Nephron progenitor cell (in vitro differentiated cells): ENCODE measurements around the gene HPSE2.

Source experiments
- DNase-seq: peaks from one replicate; pipeline ENCODE4 v3.0.0; 2021
- H3K27ac Mint-ChIP-seq: 2 replicates; pipeline ENCODE4 v1.8.0; 2021; ENCODE audit warnings: mild to moderate bottlenecking, moderate library complexity, mixed read lengths
- H3K27me3 Mint-ChIP-seq: 2 replicates; pipeline ENCODE4 v1.8.0; 2021; ENCODE audit warnings: mild to moderate bottlenecking, low read depth, mixed read lengths; ENCODE audit not compliant: poor library complexity
- H3K36me3 Mint-ChIP-seq: 2 replicates; pipeline ENCODE4 v1.8.0; 2021; ENCODE audit warnings: low read depth, mixed read lengths
- H3K4me1 Mint-ChIP-seq: 2 replicates; pipeline ENCODE4 v1.8.0; 2021; ENCODE audit warnings: mixed read lengths
- H3K4me3 Mint-ChIP-seq: 2 replicates; pipeline ENCODE4 v1.8.0; 2021; ENCODE audit warnings: mild to moderate bottlenecking, moderate library complexity, mixed read lengths
- H3K9me3 Mint-ChIP-seq: 2 replicates; pipeline ENCODE4 v1.8.0; 2021; ENCODE audit warnings: mild to moderate bottlenecking, moderate library complexity, mixed read lengths
- CTCF ChIP-seq: fragments of 200-600 bp; sonication (generic); IDR thresholded peaks from 2 replicates; pipeline ENCODE4 v1.5.0; 2021; ENCODE audit warnings: antibody characterized with exemption

The HPSE2 gene

GRCh38 chr10:98814470-98814869, 421.2 kb downstream of the HPSE2 start:
- Mint-ChIP-seq H3K4me3 (no peak overlapping the region), H3K27ac (no peak overlapping the region), H3K9me3 (no peaks in the 10 kb centered on the region), H3K27me3 (no peaks in the 10 kb centered on the region), H3K36me3 (no peaks in the 10 kb centered on the region), H3K4me1 (no peaks in the 10 kb centered on the region)
- no peak for DNase-seq
- no peak for TF ChIP-seq CTCF

GRCh38 chr10:98808282-98808892, 427.3 kb downstream of the HPSE2 start:
- no peak for DNase-seq
- H3K27ac Mint-ChIP-seq: no peak overlapping the region
- H3K27me3 Mint-ChIP-seq: no peaks in the 10 kb centered on the region
- no peaks in the 10 kb centered on the region for H3K36me3 Mint-ChIP-seq
- H3K4me1 Mint-ChIP-seq: no peaks in the 10 kb centered on the region
- no peak overlapping the region for H3K4me3 Mint-ChIP-seq
- no peaks in the 10 kb centered on the region for H3K9me3 Mint-ChIP-seq
- TF ChIP-seq CTCF: no peak

- DNase-seq: no peak
- no peaks in the 10 kb centered on the region for H3K27me3 Mint-ChIP-seq
- H3K4me1 Mint-ChIP-seq: no peaks in the 10 kb centered on the region
- H3K36me3 Mint-ChIP-seq: peaks cover 6% of the 10 kb centered on the region
- peaks cover 28% of the 10 kb centered on the region for H3K9me3 Mint-ChIP-seq
- H3K4me3 Mint-ChIP-seq: no peak overlapping the region
- H3K27ac Mint-ChIP-seq: no peak overlapping the region
- no peak for TF ChIP-seq CTCF
Measured at GRCh38 chr10:98800263-98800662, 435.4 kb downstream of the HPSE2 start.

DNA sequence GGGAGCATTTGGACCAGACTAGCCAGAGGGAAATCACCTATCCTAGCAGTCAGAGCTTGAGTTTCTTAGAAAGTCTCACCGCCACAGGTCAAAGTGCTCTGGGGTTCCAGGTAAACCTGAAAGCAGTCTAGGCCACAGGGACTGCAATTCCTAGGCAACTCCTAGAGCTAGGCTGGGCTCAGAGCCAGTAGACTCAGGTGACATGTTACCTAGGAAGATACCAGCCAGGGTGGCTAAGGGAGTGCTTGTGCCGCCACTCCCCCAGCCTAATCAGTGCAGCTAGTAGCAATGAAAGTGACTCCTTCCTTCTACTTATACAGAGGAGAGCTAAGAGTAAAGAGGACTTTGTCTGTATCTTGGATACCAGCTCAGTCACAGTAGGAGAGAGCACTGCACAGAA, 440.2 kb downstream of the HPSE2 start:
- no peak for TF ChIP-seq CTCF
- Mint-ChIP-seq H3K36me3 (peaks cover 6% of the 10 kb centered on the region), H3K9me3 (peaks cover 11% of the 10 kb centered on the region), H3K27me3 (no peaks in the 10 kb centered on the region), H3K4me1 (no peaks in the 10 kb centered on the region), H3K27ac (no peak overlapping the region), H3K4me3 (no peak overlapping the region)
- no peak for DNase-seq

GRCh38 chr10:98790817-98791216, 444.8 kb downstream of the HPSE2 start:
- peaks cover 7% of the 10 kb centered on the region for H3K9me3 Mint-ChIP-seq
- H3K36me3 Mint-ChIP-seq: peaks cover 5% of the 10 kb centered on the region
- DNase-seq: no peak
- no peaks in the 10 kb centered on the region for H3K27me3 Mint-ChIP-seq
- H3K4me1 Mint-ChIP-seq: no peaks in the 10 kb centered on the region
- TF ChIP-seq CTCF: peak; percentile 39
- H3K4me3 Mint-ChIP-seq: no peak overlapping the region
- H3K27ac Mint-ChIP-seq: no peak overlapping the region

DNA sequence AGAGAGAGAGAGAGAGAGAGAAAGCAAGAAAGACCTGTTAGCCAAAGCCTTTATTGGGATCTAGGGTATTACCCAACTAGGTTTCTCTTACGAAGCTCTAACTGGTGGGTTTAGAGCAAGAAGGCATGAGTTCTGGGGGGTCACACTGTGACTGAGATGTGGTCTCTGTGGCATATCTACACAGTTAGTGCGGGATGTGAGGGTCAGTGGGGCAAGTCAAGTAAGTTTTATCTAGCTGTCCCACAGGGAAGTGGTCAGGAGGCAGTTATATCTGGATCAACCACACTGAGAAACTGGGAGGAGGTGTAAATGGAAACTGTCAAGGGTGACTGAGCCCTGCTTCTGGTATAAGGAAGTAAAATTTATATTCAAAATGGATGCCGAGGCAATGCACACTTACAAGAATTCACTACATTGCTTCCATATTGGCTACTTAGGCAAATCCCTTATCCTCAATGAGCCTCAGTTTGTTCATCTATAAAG, 457.3 kb downstream of the HPSE2 start:
- no peak for DNase-seq
- no peak for TF ChIP-seq CTCF
- peaks cover 44% of the 10 kb centered on the region for H3K4me1 Mint-ChIP-seq
- no peak overlapping the region for H3K27ac Mint-ChIP-seq
- H3K4me3 Mint-ChIP-seq: no peak overlapping the region
- H3K27me3 Mint-ChIP-seq: no peaks in the 10 kb centered on the region
- no peaks in the 10 kb centered on the region for H3K9me3 Mint-ChIP-seq
- no peaks in the 10 kb centered on the region for H3K36me3 Mint-ChIP-seq
